GM18951 (cell line): ENCODE measurements around the gene TRPV4.

Source experiments
- POLR2A ChIP-seq: IDR thresholded peaks from 4 replicates; pipeline ENCODE4 v1.6.1; 2011; ENCODE audit warnings: mild to moderate bottlenecking; ENCODE audit not compliant: insufficient read length, insufficient read depth; ENCODE audit errors: extremely low read depth
- in situ Hi-C: fragments of 300-500 bp; cut with MboI; formaldehyde crosslinking; loops from one replicate; pipeline ENCODE4 v1.12.0; 2022; ENCODE audit warnings: low sequenced_read_pairs, mixed read lengths, inconsistent platforms; ENCODE audit not compliant: unreplicated experiment

Gene TRPV4

DNA sequence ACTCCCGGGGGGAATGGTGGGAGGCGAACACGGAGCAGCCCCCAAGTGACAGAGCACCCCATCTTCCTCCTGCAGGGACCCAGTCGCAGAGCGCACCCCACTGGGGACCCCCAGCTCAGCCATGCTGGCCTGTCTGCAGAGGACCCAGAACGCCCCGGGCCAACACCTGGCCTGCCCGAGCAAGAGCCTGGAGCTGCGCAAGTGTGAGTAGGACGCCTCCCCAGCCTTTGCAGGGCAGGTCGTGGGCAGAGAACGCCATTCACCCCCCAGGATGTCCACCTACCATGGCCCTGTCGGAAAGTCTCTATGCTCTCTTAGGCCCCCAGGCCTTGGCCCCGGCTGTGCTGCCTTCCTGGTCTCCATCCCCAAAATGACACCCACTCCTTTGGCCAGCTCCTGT lies 89.2 kb downstream of the TRPV4 start:
- in situ Hi-C loops: no loop called here
- TF ChIP-seq POLR2A: no peak

DNA sequence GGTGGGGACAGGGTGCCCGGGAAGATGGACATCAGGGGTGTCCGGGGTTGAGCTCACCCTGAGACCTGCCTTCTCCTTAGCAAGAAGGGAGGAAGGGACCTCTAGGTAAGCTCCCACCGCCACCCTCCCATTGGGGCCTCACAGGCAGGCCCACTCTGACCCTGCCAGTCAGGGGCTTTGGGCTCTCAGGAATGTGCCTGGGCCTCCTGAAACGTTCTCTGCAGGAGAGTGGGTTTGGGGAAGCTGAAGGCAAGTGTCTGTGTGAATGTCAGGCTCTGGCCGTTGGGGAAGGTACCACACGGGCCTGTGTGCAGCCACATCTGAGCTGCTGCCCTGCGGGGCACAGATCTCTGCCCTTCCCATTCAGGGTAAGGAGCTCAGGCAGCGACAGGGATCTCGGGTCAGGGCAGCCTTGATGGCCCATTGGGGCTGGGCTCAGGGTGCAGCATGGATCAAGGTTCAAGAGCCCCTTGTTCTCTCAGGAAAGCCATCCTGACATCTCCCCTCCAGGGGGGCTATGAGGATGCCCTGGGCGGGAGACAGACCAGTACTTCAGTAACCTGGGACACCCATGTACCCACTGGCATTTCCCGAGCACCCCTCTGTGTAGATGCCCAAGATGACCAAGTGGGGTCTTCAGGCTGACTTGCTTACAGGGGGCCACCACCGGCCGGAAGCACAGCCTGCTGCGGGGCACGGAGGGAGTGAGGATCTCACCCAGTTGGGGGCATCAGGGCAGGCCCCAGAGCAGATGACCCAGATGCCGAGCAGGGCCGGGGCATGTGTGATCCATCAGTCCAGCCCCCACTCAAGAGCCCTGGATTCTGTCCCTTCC lies 89.9 kb downstream of the TRPV4 start:
- in situ Hi-C loops: no loop called here

DNA sequence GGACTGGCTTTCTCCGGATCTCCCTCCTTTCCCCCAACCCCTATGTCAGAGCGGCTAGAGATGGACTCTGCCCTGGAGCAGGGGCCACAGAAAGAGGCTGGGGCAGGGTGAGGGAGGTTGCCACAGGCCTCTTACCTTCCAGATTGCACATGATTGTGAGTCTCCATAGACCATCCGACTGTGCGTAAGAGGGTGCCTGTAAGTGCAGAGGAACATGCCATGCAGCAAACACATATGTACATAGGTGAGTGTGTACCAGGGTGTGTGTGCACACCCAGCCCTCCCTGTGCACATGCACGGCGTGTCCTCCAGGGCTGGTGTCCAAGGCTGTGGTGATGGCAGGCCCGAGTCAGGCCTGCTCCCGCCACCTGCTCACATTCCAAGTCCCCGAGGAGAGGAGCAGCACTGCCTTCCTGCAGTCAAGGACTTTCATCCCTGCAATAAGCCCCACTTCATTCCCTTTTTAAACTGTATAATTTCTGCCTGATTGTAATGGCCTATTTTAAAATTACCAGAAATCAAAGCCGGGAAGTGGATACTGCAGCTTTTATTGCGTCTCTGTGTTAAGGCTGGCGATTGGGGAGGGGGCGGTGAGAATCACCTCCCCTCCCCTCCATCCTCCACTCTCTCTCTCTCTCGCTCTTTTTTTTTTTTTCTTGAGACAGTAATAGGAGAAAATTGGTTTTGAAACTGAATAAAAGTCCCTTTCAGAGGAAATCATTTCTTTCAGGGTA lies 91.1 kb downstream of the TRPV4 start:
- no peak for TF ChIP-seq POLR2A
- in situ Hi-C loops: no loop called here

More for the DNA sequence above, 89.9 kb downstream of the TRPV4 start:
- TF ChIP-seq POLR2A: no peak

DNA sequence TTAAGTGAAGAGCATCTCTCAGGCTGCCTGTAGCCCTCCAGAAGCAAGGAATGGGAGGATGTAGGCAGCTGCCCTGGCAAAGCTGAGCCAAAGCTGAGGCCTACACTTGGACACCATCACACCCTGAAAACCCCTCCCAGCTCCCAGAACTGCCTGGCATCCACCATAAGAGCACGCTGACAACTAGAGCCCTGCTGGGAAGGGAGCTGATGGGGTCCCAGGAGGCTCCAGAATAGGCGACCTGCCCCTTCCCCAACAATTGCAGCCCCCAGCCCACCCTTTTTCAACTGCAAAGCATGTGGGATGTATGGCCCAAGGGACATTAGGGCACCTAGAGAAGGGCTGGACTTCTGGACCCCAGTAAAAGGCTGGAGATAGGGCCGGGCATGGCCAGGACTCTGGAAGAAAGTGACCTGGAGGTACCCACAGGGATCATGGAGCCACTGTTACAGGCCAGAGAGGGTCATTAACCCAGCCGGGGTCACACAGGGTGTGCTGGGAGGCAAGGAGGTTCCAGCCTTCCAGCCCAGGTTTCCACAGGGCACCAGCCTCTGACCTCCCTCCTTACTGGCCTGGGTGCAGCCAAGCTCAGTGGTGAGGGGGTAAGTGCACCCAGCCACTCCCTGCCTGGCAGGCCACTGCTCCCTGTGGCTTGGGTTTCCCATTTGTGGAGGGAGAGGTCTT lies 91.8 kb downstream of the TRPV4 start:
- in situ Hi-C loops: no loop called here
- TF ChIP-seq POLR2A: no peak

DNA sequence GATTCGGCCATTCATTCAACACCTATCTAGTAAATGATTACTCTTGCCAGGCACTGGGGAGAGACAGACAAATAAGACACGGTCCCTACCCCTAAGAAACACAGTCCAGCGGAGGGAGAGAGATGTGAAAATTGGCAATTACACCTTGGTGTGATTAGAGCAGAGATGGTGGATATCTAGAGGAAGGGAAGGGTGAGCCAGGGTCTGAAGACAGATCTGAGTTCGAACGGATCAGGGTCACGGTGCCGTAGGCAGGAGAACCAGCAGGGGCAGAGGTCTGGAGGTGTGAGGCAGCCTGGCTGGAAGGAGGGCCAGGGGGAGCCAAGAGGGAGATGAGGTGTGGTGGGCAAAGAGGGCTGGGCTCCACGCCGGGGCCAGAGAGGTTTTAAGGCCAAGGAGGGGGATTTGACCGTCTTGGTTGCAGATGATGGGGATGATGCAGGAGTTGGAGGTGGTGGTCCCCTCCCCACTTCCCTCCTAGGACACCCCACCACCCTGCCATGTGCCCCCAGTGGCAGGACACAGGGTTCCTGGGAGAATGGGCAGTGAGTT lies 92.4 kb downstream of the TRPV4 start:
- in situ Hi-C loops: no loop called here
- no peak for TF ChIP-seq POLR2A

DNA sequence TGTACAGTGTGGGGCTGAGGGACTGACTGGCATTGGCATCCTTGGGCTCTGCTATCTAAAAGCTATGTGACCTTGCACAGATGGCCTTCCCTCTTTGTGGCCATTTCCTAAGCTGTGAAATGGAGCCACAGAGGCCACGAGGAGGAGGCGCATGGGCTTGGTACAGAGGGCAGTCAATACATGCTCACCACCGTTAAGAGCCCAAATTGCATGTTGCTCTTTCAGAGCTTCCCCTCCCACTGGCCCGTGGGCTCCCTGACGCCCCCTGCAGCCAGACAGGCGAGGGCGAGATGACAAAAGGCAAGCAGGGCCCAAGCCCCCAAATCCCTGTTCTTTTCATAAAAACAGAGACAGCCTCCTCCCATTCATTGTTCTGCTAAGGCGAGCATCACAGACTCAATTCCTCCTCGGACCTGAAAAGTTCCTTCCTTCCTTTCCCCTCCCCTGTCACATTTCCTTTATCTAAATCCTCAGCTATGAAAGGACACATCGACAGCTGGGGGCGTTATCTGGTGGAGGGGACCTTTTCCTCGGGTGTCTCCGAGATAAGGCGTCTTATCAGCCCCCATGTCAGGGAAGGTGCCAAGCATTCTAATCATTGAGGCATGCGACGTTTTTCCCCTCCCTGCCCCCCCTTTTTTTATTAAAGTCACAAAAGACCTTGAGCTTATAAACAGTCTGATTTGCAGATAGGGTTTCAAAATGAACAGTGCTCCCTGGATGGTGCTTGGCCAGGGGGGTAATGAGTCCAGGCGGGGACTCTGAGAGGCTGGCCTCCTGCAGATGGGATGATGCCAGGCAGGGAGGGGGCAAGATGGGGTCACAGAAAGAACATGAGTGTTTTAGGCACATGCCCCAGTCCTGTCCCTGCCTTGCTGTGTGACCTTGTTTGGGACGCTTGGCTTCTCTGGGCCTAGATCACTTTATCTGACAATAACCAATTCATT lies 93.2 kb downstream of the TRPV4 start:
- in situ Hi-C loops: no loop called here
- no peak for TF ChIP-seq POLR2A

DNA sequence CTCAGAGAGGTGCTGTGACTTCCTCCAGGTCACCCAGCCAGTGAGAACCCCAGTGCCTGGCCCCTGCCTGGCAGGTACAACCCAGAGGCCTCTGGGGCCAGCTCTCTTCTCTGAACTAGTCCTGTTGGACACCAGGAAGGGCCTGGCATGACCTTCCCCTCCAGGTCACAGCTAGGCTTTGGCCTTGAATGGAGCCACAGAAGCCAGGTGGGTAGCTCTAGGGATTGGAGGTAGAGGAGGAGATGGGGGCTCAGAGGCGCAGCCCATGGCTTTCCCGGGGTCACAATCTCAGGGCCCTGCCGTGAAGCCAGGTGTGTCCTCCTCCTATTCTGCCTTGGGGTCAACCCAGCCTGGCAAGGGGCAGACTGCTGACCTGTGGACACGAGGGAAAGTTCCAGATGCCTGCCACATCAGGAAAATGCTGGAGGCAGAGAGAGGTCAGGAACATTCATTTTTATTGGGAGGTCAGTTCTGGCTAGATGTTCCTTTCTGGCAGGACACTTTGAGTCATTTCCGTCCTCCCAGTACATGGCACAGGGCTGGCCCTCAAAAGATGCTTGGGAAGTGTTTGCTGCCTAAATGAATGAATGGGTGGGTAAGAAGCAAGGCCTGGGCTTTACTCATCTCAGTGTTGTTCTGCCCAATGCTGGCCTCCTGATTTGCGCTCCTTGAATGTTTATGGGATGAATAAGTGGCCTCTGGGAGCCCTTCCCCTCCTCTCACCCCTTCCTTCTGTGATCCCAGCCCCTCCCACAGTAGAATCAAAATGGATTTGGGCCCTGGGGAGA lies 94.1 kb downstream of the TRPV4 start:
- no peak for TF ChIP-seq POLR2A
- in situ Hi-C loops: no loop called here

DNA sequence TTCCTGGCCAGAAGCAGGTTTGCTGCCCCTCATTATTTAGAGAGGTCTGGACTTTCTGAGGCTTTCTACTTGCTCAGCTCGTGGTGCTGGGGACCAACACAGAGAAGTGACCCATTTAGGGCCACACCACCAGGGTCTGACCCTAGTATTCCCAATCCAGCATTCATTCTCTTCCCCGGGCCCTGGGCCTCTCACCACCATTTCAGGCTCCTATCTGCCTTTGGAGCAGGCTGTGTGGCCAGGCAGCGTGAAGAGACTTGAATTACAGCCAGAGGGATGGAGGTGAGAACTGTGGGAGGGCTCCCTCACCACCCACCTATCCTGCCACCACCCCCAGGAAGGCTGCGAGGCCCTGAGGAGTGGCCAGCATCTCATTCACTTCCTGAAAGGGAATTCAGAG lies 95.0 kb downstream of the TRPV4 start:
- in situ Hi-C loops: no loop called here
- TF ChIP-seq POLR2A: no peak

DNA sequence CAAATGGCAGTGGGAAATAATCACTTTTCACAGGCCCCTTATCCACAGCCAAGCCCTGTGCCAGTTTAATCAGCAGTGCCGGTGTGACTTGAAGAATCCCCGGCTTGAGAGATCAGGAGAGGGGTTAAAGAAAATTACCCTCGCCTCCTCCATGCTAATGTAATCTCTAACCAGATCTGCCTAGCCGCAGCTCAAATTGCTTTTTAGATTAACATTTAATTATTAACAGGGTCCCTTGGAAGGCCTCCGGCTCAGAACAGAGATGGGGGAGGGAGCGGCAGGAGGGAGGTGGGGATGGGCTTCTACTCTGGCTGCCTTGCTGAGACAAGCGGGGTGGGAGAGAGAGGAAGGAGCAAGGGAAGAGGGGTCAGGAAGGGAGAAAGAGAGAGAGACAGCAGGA lies 95.6 kb downstream of the TRPV4 start:
- TF ChIP-seq POLR2A: no peak
- in situ Hi-C loops: no loop called here

DNA sequence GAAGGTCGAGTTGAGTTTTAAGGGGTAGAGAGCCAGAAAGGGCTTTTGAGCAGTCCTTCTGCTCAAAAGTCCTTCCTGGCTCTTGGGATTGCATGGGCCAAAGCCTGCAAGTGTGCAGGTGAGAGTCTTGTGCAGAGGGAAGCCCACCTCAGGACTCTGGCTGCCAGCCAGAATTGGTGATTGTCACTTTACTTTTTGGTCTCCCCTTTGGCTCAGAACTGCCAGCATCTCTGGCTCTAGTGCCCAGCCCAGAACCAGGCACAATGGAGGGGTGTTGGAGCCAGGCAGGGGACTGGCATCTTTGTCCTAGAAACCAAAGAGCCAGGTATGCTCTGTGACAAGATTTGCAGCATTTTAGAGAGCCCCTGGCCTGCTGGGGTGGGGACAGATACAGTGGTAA lies 96.1 kb downstream of the TRPV4 start:
- TF ChIP-seq POLR2A: no peak
- in situ Hi-C loops: no loop called here

DNA sequence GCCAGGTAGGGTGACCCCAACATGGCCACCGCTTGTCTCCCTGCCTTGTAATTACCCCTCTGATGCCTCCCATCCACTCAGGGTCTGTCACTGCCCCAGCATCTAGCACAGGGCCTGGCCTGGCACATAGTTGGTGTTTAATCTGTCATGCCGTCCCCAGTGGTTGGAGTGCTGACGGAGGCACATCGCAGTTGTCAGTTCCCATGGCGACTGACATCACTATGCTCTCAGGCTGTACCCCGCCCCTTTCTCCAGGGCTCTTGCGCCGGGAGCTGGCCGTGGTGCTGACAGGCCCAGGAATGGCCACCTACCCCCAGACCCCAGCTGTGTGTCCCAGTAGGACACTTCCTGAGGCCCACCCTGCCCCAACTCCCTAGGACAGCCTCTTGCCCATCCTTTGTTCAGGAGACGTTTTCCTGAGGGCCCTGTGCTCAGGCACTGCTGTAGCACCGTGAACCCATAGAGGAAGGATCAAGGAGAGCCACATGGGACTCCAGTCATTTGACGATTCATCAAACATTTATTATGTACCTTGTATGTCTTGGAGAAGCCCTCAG lies 96.6 kb downstream of the TRPV4 start:
- in situ Hi-C loops: no loop called here

DNA sequence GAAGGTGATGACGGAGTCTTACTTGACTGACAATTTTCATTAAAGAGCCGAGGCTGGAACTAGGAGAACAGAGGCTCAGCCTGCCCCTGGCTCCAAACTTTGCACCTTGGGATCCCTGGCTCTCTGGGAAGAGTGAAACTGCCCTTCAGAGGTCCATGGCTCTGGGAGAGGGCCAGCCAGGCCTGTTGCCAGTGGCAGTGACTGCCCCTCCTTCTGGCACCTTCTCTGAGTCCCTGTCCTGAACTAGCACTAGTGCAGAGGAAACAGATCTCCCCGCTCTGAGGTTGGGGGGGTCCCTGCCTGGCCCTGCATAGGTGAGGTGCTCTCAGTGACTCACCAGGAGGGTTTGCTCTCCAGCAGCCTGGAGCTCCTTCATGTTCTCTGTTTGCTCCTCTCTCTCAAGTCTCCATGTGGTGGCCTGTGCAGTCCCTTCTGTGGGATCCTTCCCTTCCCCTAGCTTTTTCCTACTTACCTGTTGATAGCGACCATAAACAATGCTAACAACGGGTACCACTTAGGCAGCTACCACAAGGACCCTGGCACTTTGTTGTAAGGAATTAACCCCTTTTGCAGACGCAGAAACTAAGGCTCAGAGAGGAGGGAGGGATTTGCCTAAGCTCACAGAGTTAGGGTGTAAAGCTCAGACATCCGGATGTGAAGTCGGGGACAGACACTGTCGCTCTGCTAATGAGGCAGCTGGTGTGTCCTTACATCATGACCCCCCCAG lies 97.2 kb downstream of the TRPV4 start:
- in situ Hi-C loops: no loop called here

More for the DNA sequence above, 96.6 kb downstream of the TRPV4 start:
- TF ChIP-seq POLR2A: no peak

More for the DNA sequence above, 97.2 kb downstream of the TRPV4 start:
- no peak for TF ChIP-seq POLR2A
